SK-N-MC (cell line): ENCODE measurements around the gene NOTUM.

Experiments
- EZH2 ChIP-seq: fragments of 200-600 bp; sonication (generic); IDR thresholded peaks from one replicate; pipeline ENCODE4 v1.6.1; 2017; ENCODE audit warnings: antibody characterized with exemption
- FOXP2 ChIP-seq: optimal IDR thresholded peaks from 2 replicates; pipeline ENCODE3; 2011; ENCODE audit warnings: mild to moderate bottlenecking, moderate library complexity; ENCODE audit not compliant: insufficient read depth; ENCODE audit errors: extremely low read length, control extremely low read depth
- POLR2AphosphoS5 ChIP-seq: IDR thresholded peaks from 2 replicates; pipeline ENCODE4 v1.6.1; 2012; ENCODE audit warnings: mild to moderate bottlenecking, low read depth, low read length, borderline replicate concordance

DNA sequence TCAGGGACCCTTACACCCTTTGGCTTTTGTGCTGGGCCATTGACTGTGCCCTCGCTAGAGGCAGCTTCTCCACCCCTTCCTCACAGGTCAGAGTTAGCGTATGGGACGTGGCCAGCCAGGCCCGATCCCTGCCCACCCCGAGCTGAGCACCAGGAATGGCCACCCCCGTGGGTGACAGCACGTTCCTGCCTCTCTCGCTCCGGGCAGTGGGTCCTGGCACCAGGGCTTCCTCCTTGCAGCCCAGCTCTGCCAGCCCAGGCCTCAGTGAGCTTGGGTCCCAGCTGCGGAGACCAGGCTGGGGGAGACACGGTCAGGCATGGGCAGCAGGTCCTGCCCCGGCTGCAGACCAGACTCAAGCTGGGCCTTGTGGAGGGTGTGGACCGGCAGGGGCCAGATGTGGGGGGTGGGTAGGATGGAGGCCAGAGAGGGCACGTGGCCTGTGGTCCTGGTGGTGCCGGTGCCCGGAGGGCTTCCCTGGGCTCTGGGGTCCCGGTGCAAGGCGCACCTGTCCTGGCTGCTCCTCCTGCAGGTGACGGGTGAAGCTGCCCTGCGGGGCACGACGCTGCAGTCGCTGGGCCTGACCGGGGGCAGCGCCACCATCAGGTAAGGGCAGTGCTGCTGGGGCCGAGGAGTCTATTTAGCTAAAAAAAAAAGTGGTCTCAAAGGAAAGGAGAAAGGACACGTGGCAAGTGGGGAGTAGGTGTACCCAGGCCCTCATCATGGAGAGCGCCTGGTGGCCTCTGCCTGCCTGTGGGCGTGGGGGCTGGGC, 34.7 kb upstream of the NOTUM start:
- no peak for TF ChIP-seq EZH2
- TF ChIP-seq POLR2AphosphoS5, result no peak
- TF ChIP-seq FOXP2, result no peak
